ENCODE data around the gene ARL10. TPM values are rescaled to one million over a fixed set of nuclear protein-coding genes. Genes with fewer than 3 reads are reported as not detected.

The ARL10 gene
- total RNA-seq, 2 donors from 2014 or later: 4.0 to 5.8 TPM

DNA sequence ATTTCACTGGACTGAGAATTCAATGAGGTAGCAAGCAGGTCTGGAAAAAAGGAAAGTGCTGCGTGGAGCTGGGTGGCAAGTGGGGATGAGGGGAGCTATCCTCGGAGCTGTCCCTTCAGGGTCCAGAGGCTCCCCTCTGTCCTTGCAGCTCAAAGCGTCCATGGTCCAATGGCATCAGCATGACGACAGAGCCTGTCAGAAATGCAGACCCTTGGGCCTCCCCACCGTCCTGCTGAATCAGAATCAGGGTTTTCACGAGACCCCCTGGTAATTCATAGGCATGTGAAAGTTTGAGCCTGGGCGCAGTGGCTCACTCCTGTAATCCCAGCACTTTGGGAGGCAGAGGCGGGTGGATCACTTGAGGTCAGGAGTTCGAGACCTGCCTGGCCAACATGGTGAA lies 28.8 kb downstream of the ARL10 start:
- TF ChIP-seq, protein P1, sequence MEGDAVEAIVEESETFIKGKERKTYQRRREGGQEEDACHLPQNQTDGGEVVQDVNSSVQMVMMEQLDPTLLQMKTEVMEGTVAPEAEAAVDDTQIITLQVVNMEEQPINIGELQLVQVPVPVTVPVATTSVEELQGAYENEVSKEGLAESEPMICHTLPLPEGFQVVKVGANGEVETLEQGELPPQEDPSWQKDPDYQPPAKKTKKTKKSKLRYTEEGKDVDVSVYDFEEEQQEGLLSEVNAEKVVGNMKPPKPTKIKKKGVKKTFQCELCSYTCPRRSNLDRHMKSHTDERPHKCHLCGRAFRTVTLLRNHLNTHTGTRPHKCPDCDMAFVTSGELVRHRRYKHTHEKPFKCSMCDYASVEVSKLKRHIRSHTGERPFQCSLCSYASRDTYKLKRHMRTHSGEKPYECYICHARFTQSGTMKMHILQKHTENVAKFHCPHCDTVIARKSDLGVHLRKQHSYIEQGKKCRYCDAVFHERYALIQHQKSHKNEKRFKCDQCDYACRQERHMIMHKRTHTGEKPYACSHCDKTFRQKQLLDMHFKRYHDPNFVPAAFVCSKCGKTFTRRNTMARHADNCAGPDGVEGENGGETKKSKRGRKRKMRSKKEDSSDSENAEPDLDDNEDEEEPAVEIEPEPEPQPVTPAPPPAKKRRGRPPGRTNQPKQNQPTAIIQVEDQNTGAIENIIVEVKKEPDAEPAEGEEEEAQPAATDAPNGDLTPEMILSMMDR (IDR thresholded peaks at IDR 0.05): no peak
- Histone ChIP-seq H3K4me3 (no peak overlapping the region), H3K4me1 (peaks cover 0 to 39% of the 10 kb centered on the region in 2 donors), H3K27ac (peak overlapping the region; percentile 79 to 80), H3K9me3 (no peaks in the 10 kb centered on the region), H3K36me3 (peaks cover 43% of the 10 kb centered on the region), H3K27me3 (no peaks in the 10 kb centered on the region)
- no peak for DNase-seq (ENCODE audit: low spot score)

DNA sequence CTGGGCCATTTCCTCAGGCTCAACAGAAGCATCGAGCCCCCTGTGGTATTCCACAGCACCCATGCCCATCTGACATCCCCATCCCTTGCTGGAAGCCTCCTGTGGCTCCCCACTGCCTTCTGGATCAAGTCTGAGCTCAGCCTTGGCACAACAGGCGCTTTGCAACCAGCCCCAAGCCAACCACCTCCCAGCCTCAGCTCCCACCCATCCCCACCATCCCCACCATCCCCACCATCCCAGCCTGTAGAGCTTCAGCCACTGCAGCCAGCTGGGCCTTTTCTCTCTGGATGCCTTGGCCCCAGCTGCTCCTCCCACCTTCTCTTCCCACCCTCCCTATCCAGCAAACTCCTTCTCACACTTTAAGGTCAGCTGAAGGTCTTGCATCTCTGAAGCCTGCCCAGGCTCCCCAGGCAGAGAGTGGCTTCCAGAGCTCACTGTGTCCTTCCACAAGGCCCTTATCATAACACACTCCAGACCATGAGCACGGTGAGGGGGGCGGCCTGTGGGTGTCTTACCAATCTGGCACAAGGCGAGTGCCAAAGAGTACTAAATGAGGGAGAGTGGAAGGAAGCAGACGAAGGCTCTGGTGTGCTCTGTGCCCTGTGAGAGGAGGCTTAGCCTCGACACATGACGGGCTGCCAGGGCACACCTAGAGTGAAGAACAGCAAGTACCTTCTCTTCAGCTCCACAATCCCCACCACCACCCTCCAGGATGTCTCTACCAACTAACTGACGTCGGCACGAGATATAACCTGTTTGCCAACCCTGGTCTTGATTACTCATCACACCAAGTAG lies 29.8 kb downstream of the ARL10 start:
- TF ChIP-seq, protein P1 (IDR thresholded peaks at IDR 0.05): no peak
- no peaks in the 10 kb centered on the region for H3K9me3 ChIP-seq
- no peak overlapping the region for H3K4me3 ChIP-seq
- DNase-seq (ENCODE audit: low spot score): no peak
- H3K36me3 ChIP-seq: peaks cover 43% of the 10 kb centered on the region
- H3K27me3 ChIP-seq: no peaks in the 10 kb centered on the region
- peak overlapping the region; percentile 79 to 80 for H3K27ac ChIP-seq
- H3K4me1 ChIP-seq: peaks cover 0 to 31% of the 10 kb centered on the region in 2 donors

DNA sequence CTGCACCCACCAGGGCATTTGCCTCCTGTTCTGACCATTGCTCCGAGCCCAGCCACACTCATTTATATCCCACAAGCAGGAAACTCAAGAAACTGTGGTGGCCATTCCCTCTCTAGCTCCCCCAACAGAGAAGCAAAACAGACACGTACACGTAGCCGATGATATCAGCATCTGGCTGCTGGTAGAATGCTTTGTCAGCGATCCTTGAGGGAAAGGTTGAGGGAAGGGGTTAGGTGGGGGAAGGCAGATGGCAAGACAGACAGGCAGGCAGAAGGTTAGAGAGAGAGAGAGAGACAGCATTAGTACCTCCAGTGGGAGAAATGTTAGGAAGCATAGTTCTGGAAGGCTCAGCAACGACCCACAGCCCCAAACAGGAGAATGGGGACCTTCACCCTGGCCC lies 31.0 kb downstream of the ARL10 start:
- Histone ChIP-seq H3K4me1 (peaks cover 0 to 41% of the 10 kb centered on the region in 2 donors), H3K36me3 (peaks cover 42% of the 10 kb centered on the region), H3K4me3 (no peak overlapping the region), H3K27me3 (no peaks in the 10 kb centered on the region), H3K27ac (peak overlapping the region; percentile 79 to 80), H3K9me3 (no peaks in the 10 kb centered on the region)
- TF ChIP-seq, protein P1 (IDR thresholded peaks at IDR 0.05): no peak
- DNase-seq (ENCODE audit: low spot score): no peak

DNA sequence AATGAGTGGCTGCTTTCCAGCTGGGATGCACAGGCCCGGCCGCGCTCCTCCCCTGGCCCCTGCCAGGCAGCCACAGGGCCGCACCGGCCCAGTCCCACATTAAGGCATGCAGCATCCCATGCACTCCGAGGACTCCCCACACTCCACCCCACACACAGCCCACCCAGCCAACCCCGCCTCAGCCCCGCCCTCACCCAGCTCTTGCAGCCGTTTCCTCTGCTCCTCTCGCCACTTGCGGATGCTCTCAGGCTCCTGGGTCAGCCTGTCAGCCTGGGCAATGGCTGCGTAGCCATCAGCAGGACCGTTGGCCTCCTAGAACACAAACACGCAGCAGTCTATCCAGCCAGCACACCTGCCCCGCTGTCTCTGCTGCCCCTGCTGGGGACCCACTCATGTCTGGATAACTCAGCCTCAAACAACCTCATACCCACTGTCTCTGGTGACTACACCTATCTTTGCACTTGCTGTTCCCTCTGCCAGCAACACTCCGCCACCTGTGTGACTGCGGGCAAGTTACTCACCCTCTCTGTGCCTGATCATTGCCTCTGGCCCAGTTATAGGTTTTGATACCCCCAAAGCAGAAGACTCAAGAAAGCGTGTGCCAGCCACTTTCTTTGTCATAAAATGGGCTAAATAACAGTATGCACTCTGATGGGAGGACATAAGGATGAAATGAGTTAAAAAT lies 32.6 kb downstream of the ARL10 start:
- H3K4me3 ChIP-seq: no peak overlapping the region
- no peaks in the 10 kb centered on the region for H3K27me3 ChIP-seq
- TF ChIP-seq, protein P1 (IDR thresholded peaks at IDR 0.05): no peak
- H3K9me3 ChIP-seq: no peaks in the 10 kb centered on the region
- H3K36me3 ChIP-seq: peaks cover 26% of the 10 kb centered on the region
- peaks cover 0 to 57% of the 10 kb centered on the region in 2 donors for H3K4me1 ChIP-seq
- no peak for DNase-seq (ENCODE audit: low spot score)
- H3K27ac ChIP-seq: no peak overlapping the region

DNA sequence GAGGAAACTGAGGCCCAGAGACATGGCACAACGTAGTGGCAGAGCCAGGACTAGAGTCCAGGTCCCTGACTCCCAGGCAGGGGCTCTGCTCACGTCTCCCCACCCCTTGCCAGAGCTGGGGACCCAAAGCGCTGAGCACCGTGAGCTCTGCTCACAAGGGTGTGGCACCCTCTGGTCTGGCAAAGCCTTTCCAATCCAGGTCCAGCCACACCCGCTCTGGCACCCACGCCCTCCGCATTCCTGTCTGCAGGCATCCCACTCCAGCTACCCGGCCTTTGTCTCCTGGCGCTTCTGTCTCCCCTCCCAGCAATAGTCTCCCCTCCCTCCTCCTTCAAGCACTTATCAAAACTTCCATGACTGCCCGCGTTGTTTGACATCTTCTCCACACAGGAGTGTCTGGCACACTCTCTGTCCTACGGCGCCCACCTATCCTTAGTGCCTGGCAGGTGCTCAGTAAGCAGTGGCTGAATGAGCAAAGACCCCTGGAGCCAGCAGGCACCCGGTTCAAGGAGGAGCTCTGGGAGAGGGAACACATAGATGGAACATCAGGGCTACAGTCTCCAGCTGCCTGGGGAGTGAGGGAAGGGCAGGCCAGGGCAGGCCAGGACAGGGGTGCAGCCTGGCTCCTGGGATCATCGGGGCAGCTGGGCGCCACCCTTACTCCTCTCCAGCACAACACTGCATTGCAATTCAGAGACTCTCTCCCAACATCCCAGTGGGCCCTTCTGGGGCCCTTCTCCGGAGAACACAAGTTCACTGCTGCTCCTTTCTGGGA lies 35.3 kb downstream of the ARL10 start:
- TF ChIP-seq, protein P1 (IDR thresholded peaks at IDR 0.05): no peak
- DNase-seq (ENCODE audit: low spot score): no peak
- Histone ChIP-seq H3K27me3 (no peaks in the 10 kb centered on the region), H3K9me3 (no peaks in the 10 kb centered on the region), H3K4me1 (peaks cover 0 to 49% of the 10 kb centered on the region in 2 donors), H3K4me3 (no peak overlapping the region), H3K27ac (peak overlapping the region; percentile 58 to 66), H3K36me3 (peaks cover 21% of the 10 kb centered on the region)
